ENCODE measurements around the gene AP3D1. TPM values are rescaled to one million over a fixed set of nuclear protein-coding genes. Genes with fewer than 3 reads are reported as not detected.

The AP3D1 gene
- total and polyA plus RNA-seq, 5 donors from 2014 or later = 12.0 to 78.0 (median 13.3) TPM

DNA sequence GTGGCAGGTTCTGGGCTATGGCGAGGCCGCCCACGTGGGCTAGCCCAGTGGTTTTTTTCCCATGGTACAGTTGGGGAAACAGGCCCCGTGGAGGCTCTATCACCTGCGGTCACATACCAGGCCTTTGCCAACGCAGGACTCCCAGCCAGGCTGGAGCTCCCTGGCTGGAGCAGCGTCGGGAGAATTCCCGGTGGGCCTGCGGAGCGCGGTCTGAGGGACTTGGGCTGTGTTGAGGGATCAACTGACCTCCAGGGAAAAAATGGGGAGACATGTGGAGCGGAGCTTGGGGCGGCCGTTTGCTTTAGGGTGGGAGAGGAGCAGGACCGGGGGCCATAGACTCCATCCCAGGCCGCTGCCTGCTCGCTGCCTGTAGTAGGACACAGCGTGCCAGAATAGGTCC lies 28.7 kb upstream of the AP3D1 start:
- no peaks in the 10 kb centered on the region for H3K27me3 ChIP-seq (ENCODE audit: control insufficient read depth, insufficient read depth, low read length)
- Mint-ChIP-seq H3K4me3 (no peak overlapping the region), H3K27ac (peak overlapping the region in 1 of 3 donors; percentile 25), H3K4me1 (peaks cover 0 to 10% (median 2%) of the 10 kb centered on the region in 4 donors), H3K27me3 (no peaks in the 10 kb centered on the region), H3K36me3 (peaks cover 3% of the 10 kb centered on the region), H3K9me3 (no peaks in the 10 kb centered on the region)
- peaks cover 6% of the 10 kb centered on the region for H3K36me3 ChIP-seq (ENCODE audit: control insufficient read depth, insufficient read depth, low read length)
- ATAC-seq (ENCODE audit: low read depth in 2 of 2) = no peak
- DNase-seq = no peak
- no peak overlapping the region for H3K27ac ChIP-seq (ENCODE audit: insufficient read depth, low read length, poor library complexity, severe bottlenecking)
- no peaks in the 10 kb centered on the region for H3K9me3 ChIP-seq (ENCODE audit: control insufficient read depth in 2 of 2, low read length in 2 of 2)
- no peaks in the 10 kb centered on the region for H3K4me1 ChIP-seq (ENCODE audit: control insufficient read depth, insufficient read depth, low read length, poor library complexity, severe bottlenecking)
- H3K4me3 ChIP-seq (ENCODE audit: low read depth, low read length) = no peak overlapping the region

DNA sequence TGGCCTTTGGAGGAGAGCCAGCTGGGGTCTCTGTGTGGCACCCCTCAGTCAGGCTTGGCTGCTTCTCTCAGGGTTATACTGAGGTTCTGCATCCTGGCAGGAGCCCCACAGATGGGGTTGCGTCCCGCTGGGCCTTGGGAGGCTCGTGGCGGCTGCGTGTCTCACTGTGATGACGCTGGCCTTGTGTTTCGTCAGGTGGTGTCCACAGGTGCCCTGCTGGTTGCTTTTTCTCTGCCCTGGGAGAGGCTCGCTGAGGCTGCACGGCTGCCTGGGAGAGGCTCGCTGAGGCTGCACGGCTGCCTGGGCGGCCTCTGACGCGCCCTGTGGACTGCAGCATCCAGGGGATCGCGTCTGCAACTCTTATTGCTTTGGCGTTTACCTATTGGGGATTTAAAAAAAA lies 27.7 kb upstream of the AP3D1 start:
- Histone ChIP-seq H3K36me3 (ENCODE audit: control insufficient read depth, insufficient read depth, low read length) (peaks cover 6% of the 10 kb centered on the region), H3K9me3 (ENCODE audit: control insufficient read depth in 2 of 2, low read length in 2 of 2) (no peaks in the 10 kb centered on the region)
- ATAC-seq (ENCODE audit: low read depth in 2 of 2) = no peak

DNA sequence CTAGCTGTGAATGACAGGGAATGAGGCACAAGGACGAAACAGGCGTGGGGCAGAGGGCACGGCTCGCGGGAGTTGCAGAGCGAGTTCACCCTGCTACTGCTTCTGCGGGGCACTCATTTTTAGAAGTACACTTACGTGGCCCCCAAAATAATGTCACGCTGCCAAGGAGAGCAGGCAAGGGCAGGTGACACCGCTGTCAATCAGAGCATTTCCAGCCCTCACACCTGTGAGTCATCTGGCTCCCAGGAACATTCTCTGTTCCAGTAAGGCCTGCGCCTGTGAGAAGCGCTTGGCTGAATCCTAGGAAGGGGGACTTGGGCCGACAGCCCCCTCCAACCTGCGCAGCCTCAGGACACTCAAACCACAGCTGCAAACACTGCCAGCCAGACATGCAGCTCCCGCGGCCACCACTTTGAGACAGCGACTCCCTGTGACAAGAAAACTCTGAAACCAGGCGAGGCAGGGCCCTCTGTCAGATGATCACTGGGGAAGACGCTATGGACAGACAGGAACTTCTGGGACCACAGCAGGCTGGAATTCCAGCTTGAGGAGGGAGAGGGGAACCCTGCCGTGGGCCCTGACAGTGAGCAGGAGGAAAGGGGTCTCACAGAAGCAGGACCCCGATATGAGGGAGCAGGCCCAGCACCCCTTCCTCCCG lies 25.1 kb upstream of the AP3D1 start:
- Mint-ChIP-seq H3K4me3 (no peak overlapping the region), H3K4me1 (peaks cover 0 to 27% (median 9%) of the 10 kb centered on the region in 4 donors), H3K36me3 (no peaks in the 10 kb centered on the region), H3K27me3 (no peaks in the 10 kb centered on the region), H3K27ac (peak overlapping the region in 1 of 3 donors; percentile 36), H3K9me3 (no peaks in the 10 kb centered on the region)
- no peaks in the 10 kb centered on the region for H3K9me3 ChIP-seq (ENCODE audit: control insufficient read depth in 2 of 2, low read length in 2 of 2)
- H3K27me3 ChIP-seq (ENCODE audit: control insufficient read depth, insufficient read depth, low read length) = no peaks in the 10 kb centered on the region
- H3K36me3 ChIP-seq (ENCODE audit: control insufficient read depth, insufficient read depth, low read length) = peaks cover 9% of the 10 kb centered on the region
- ATAC-seq (ENCODE audit: low read depth in 2 of 2) (no peak), DNase-seq (no peak)
- H3K4me3 ChIP-seq (ENCODE audit: low read depth, low read length) = no peak overlapping the region
- peaks cover 7% of the 10 kb centered on the region for H3K4me1 ChIP-seq (ENCODE audit: control insufficient read depth, insufficient read depth, low read length, poor library complexity, severe bottlenecking)
- H3K27ac ChIP-seq (ENCODE audit: insufficient read depth, low read length, poor library complexity, severe bottlenecking) = no peak overlapping the region

More for the DNA sequence above, 27.7 kb upstream of the AP3D1 start:
- no peaks in the 10 kb centered on the region for H3K27me3 ChIP-seq (ENCODE audit: control insufficient read depth, insufficient read depth, low read length)
- no peak overlapping the region for H3K4me3 ChIP-seq (ENCODE audit: low read depth, low read length)
- Mint-ChIP-seq H3K27ac (no peak overlapping the region), H3K27me3 (no peaks in the 10 kb centered on the region), H3K4me3 (peak overlapping the region in 1 of 4 donors; percentile 63), H3K9me3 (no peaks in the 10 kb centered on the region), H3K4me1 (peaks cover 0 to 8% (median under 1%) of the 10 kb centered on the region in 4 donors), H3K36me3 (no peaks in the 10 kb centered on the region)
- H3K27ac ChIP-seq (ENCODE audit: insufficient read depth, low read length, poor library complexity, severe bottlenecking) = no peak overlapping the region
- H3K4me1 ChIP-seq (ENCODE audit: control insufficient read depth, insufficient read depth, low read length, poor library complexity, severe bottlenecking) = no peaks in the 10 kb centered on the region
- no peak for DNase-seq

DNA sequence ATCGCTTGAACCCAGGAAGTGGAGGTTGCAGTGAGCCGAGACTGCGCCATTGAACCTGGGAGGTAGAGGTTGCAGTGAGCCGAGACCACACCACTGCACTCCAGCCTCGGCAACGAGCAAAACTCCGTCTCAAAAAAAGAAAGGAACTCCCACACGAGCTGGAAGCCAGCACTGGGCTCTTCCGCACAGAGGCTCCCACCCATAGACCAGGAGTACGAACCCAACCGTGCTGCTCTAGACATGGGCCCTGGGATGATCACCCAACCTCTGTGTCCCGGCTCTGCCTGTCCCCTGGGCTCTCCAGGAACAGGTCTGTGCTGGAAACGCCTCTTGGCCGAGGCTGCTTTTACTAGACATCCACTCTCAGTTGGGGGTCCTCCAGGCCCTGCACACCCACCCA lies 24.4 kb upstream of the AP3D1 start:
- Mint-ChIP-seq H3K4me1 (peaks cover 0 to 34% (median 12%) of the 10 kb centered on the region in 4 donors), H3K36me3 (no peaks in the 10 kb centered on the region), H3K9me3 (no peaks in the 10 kb centered on the region), H3K27me3 (no peaks in the 10 kb centered on the region), H3K27ac (peak overlapping the region in 1 of 3 donors; percentile 36), H3K4me3 (no peak overlapping the region)
- H3K9me3 ChIP-seq (ENCODE audit: control insufficient read depth in 2 of 2, low read length in 2 of 2) = no peaks in the 10 kb centered on the region
- H3K27ac ChIP-seq (ENCODE audit: insufficient read depth, low read length, poor library complexity, severe bottlenecking) = no peak overlapping the region
- no peak for ATAC-seq (ENCODE audit: low read depth in 2 of 2)
- H3K4me1 ChIP-seq (ENCODE audit: control insufficient read depth, insufficient read depth, low read length, poor library complexity, severe bottlenecking) = peaks cover 14% of the 10 kb centered on the region
- H3K27me3 ChIP-seq (ENCODE audit: control insufficient read depth, insufficient read depth, low read length) = no peaks in the 10 kb centered on the region
- H3K36me3 ChIP-seq (ENCODE audit: control insufficient read depth, insufficient read depth, low read length) = peaks cover 4% of the 10 kb centered on the region
- DNase-seq = no peak
- no peak overlapping the region for H3K4me3 ChIP-seq (ENCODE audit: low read depth, low read length)

DNA sequence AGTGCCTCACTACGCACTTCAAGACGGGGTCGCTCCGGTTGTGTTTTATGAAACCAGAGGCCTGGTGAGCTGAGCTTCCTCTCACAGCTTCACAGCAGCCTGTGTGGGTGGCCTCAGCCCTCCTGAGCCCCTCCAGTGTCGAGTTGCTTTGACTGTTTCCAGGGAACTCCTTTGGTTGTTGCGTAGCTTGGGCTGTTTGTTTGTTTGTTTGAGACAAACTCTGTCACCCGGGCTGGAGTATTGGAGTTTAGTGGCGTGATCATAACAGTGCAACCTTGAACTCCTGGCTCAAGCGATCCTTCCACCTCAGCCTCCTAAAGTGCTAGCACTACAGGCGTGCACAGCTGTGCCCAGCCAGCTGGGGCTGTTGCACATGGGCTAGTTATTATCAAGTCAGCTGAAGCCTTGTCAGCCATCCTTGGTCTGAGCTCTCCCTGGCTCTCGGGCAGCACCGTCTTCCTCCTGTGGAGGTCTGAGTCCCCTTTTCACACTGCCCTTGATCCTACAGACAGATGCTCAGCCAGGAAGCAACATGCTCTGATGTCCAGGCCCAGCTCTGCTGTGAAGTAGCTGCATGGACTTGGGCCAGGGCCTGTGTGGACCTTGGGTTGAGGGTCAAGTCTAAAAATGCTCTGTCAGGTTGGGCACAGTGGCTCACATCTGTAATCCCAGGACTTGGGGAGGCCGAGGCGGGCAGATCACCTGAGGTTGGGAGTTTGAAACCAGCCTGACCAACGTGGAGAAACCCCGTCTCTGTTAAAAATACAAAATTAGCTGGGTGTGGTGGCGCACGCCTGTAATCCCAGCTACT lies 22.6 kb upstream of the AP3D1 start:
- H3K36me3 Mint-ChIP-seq = no peaks in the 10 kb centered on the region
- no peaks in the 10 kb centered on the region for H3K27me3 Mint-ChIP-seq
- no peak overlapping the region for H3K4me3 Mint-ChIP-seq
- peak overlapping the region in 2 of 3 donors; percentile 66 to 79 for H3K27ac Mint-ChIP-seq
- H3K9me3 ChIP-seq (ENCODE audit: control insufficient read depth in 2 of 2, low read length in 2 of 2) = no peaks in the 10 kb centered on the region
- H3K9me3 Mint-ChIP-seq = no peaks in the 10 kb centered on the region
- H3K27ac ChIP-seq (ENCODE audit: insufficient read depth, low read length, poor library complexity, severe bottlenecking) = no peak overlapping the region
- H3K4me3 ChIP-seq (ENCODE audit: low read depth, low read length) = no peak overlapping the region
- DNase-seq (no peak), ATAC-seq (ENCODE audit: low read depth in 2 of 2) (no peak)
- no peaks in the 10 kb centered on the region for H3K27me3 ChIP-seq (ENCODE audit: control insufficient read depth, insufficient read depth, low read length)
- H3K4me1 Mint-ChIP-seq = peaks cover 0 to 49% (median 21%) of the 10 kb centered on the region in 4 donors
- peaks cover 3% of the 10 kb centered on the region for H3K36me3 ChIP-seq (ENCODE audit: control insufficient read depth, insufficient read depth, low read length)
- H3K4me1 ChIP-seq (ENCODE audit: control insufficient read depth, insufficient read depth, low read length, poor library complexity, severe bottlenecking) = peaks cover 22% of the 10 kb centered on the region

DNA sequence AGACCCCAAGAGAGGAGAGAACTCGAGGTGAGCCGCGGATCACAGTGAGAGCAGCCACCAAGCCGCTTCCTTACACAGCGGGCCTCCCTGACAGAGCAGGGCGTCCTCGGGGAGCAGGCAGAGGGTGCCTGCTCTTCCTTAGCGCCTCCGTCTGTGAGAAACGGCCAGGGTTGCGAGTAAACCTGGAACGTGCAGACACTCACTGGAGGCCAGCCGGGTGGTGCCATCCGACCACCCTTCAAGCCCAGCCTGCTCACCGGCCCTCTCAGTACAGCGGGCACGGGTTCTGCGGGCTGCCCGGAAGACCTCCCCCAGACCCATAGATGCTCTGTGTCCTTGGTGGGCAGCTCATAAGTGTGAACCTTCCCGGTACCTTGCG lies 22.0 kb upstream of the AP3D1 start:
- Mint-ChIP-seq H3K9me3 (no peaks in the 10 kb centered on the region), H3K27ac (peak overlapping the region in 2 of 3 donors; percentile 66 to 79), H3K4me3 (peak overlapping the region in 1 of 4 donors; percentile 54), H3K4me1 (peaks cover 0 to 55% (median 24%) of the 10 kb centered on the region in 4 donors), H3K27me3 (no peaks in the 10 kb centered on the region), H3K36me3 (no peaks in the 10 kb centered on the region)
- DNase-seq = no peak
- Histone ChIP-seq H3K4me1 (ENCODE audit: control insufficient read depth, insufficient read depth, low read length, poor library complexity, severe bottlenecking) (peaks cover 28% of the 10 kb centered on the region), H3K4me3 (ENCODE audit: low read depth, low read length) (no peak overlapping the region), H3K27ac (ENCODE audit: insufficient read depth, low read length, poor library complexity, severe bottlenecking) (no peak overlapping the region), H3K36me3 (ENCODE audit: control insufficient read depth, insufficient read depth, low read length) (peaks cover 3% of the 10 kb centered on the region), H3K9me3 (ENCODE audit: control insufficient read depth in 2 of 2, low read length in 2 of 2) (no peaks in the 10 kb centered on the region), H3K27me3 (ENCODE audit: control insufficient read depth, insufficient read depth, low read length) (no peaks in the 10 kb centered on the region)
- no peak for ATAC-seq (ENCODE audit: low read depth in 2 of 2)

DNA sequence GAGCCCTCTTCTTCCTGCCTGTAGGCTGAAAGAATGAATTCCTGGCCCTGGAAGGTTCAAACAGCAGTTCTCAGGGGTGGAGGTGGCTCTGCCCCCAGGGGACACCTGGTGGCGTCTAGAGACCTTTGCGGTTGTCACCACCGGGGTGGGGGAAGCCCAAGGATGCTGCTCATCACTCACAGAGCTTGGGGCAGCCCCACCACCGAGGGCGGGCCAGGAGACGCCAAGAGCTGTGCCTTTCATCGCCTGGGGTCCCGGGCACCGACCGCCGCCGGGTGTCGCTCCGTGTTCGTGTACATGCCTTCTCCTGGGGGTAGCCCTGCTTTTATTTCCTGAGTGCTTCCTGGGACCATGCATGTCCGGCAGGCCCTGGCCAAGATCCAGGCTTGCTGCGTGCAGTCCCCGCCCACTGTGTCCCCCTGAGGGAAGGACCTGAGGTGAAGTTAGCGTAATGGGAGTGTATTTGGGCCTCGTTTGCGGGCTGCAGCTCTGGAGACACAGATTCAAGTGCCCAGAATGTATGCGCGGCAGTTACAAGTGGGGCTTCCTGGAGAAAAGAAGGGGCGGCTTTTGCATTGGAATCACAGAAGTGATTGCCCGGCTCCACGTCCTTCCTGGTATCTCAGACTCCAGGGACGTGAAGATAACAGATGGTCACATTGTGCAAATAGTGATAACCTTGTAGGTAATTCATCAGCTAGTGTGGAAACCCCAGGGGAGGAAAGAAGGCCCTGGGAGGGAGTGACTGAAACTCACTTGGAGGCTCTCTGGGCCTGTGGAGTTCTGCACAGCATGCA lies 20.2 kb upstream of the AP3D1 start:
- Mint-ChIP-seq H3K27ac (peak overlapping the region; percentile 14 to 93 (median 89)), H3K9me3 (no peaks in the 10 kb centered on the region), H3K4me1 (peaks cover 0 to 68% (median 35%) of the 10 kb centered on the region in 4 donors), H3K27me3 (no peaks in the 10 kb centered on the region), H3K4me3 (peak overlapping the region; percentile 41 to 66 (median 60)), H3K36me3 (no peaks in the 10 kb centered on the region)
- H3K4me3 ChIP-seq (ENCODE audit: low read depth, low read length) = peak overlapping the region; percentile 2
- peaks cover 44% of the 10 kb centered on the region for H3K4me1 ChIP-seq (ENCODE audit: control insufficient read depth, insufficient read depth, low read length, poor library complexity, severe bottlenecking)
- no peaks in the 10 kb centered on the region for H3K9me3 ChIP-seq (ENCODE audit: control insufficient read depth in 2 of 2, low read length in 2 of 2)
- peaks cover 3% of the 10 kb centered on the region for H3K36me3 ChIP-seq (ENCODE audit: control insufficient read depth, insufficient read depth, low read length)
- peak overlapping the region; percentile 72 for H3K27ac ChIP-seq (ENCODE audit: insufficient read depth, low read length, poor library complexity, severe bottlenecking)
- ATAC-seq (ENCODE audit: low read depth in 2 of 2) (peak; percentile 83 to 86), DNase-seq (peak; percentile 76 to 81 (median 77))
- H3K27me3 ChIP-seq (ENCODE audit: control insufficient read depth, insufficient read depth, low read length) = no peaks in the 10 kb centered on the region

Measured in CD4-positive, CD25-positive, alpha-beta regulatory T cell (primary cell).